Measurements from ENCODE around the gene ERV3-1.
"Not testable (repeated sequence)": the region's sequence is repeated elsewhere in the genome, so short reads cannot be mapped to it uniquely, and the experiment has no call there.

The ERV3-1 gene

DNA sequence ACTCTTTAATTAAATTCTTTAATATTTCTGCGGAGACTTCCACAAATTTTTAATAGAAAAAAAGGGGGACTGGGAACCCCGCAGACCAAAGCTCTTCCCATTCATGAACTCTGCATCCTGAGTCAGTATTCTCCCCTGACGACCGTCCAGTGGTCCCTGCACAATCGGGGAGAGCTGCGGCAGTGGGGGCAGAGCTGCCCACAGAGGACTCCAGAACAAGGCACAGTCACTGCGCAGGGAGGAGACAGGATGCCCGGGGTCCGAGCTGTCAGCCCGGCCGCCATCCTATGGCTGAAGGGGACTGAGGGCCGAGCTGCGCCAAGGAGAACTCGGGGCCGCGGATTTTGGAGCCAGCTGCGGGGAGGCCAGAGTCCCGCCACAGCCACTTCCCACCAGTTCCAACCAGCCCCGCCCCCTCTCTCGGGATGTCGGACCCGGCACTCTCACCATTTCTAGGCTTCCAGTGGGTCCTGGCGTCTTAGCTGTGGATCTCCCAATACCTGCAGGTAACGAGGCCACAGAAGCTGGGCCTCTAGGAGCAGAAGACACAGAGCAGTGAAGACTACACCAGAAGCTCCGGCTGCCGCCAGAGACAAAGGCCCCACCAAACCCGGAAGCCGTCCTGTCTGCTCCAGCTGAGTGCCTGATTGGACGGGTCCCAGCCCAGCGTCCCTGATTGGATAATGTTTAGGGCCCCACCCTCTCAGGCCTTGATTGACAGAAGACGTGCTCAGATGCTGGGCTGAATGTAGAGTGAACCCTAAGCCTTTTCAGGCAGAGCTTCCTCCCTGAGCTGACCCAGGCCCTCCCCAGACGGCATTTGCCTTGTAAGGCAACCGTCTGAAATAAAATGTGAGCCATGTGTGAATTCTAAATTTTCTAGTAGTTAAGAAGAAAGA is at the start of gene ERV3-1:
Gene ERV3-1 (minus strand): TSS at position 594 of the 899 bp plus-strand sequence. CDS start 13,661 bp downstream, outside the sequence.
- peak; percentile 96 for DNase-seq

- not testable (repeated sequence) for DNase-seq
These were observed 49.3 kb upstream of the ERV3-1 start for GRCh38 chr7:65055786-65056185.

GRCh38 chr7:65054466-65054994 is 48.0 kb upstream of the ERV3-1 start:
- not testable (repeated sequence) for DNase-seq

DNA sequence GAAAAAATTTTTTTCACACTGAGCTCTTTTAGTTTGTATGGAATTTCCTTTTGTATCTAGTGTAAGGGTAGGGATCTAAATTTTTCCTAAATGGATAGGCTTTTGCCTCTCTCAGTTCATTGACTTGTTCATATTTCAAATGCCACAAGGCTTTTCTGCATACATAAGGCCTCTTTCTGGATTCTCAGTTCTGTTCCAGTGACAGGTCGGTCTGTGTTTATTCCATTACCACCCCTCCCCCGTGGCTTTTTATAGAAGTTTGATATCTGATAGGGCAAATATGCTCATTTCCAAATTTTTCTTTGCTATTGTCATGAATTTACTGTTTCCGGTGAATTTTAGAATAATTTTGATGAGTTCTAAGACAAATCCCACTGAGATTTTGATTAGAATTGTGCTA is 45.2 kb upstream of the ERV3-1 start:
- not testable (repeated sequence) for DNase-seq

DNA sequence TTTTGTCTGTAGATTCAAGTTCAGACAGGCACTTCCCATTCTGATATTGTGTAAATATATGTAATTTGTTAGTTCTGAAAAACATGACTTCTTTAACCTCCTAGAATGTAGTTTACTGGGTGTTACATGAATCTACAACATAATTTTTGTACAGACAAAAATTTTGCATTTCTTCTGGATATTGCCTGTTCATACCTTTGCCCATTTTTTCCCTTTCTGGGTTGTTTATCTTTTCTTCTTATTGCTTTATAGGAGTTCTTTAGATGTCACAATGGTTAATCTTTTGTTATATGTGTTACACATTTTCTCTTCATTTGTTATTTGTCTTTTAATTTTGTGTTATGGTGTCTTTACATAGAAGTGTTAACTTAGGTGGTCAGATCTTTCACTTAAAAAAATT is 44.7 kb upstream of the ERV3-1 start:
- not testable (repeated sequence) for DNase-seq

DNA sequence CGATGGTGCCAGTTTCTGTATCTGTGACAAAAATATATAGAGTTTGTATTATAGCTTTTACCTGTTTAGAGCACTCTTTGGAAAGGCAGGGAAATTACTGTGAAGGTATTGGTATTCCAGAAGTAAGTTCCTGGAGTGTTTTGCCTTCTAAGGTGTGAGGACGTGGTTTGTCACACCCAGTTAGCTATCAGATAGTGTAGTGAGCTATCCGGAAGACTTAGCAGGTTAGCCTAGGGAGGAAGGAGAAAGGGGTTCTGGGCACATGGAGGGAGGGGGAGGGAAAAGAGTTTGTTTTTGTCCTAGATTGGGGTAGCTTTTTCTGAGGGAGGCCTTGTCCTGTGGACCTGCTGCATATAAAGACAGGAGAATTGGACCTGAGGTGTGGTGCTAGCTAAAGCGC is 39.8 kb upstream of the ERV3-1 start:
- not testable (repeated sequence) for DNase-seq

DNA sequence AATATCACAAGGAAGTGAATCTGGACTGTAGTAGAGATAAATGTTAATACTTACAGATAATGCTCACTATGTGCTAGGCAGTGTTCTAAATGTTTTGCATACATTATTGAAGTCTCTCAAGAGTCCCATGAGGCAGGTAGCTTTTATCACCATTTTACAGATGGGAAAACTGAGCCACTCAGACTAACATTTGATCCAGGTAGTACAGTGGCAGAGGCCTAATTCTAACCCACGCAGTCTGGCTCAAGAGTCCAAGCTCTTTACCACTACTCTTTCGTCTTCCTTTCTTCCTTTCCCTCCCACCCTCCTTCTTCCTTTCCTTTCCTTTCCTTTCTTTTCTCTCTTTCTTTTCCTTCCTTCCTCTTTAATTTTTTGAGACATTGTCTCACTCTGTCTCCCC is 39.1 kb upstream of the ERV3-1 start:
- DNase-seq, result not testable (repeated sequence)

DNA sequence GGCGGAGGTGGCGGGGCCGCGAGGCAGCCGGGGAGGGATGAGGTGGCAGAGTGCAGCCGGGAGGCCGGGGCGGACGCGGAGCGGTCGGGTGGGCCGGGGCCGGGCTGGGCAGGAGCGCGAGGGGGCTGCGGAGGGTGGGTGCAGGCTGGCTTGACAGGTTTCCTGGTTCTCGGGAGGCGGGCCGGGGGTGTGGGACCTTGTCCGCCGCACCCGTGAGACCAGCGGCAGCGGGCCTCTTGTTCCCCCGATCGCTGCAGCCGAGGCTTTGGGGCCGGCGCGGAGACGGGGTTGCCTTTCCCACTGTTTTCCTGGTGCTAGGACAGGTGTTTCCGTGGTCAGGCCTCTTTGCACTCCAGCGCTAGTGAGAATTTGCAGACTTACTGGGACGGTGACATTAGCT is 32.3 kb upstream of the ERV3-1 start:
- peak in 1 of 2 donors; percentile 24 for DNase-seq

GRCh38 chr7:65037740-65038688 is 31.5 kb upstream of the ERV3-1 start:
- peak; percentile 95 to 96 for DNase-seq

GRCh38 chr7:65036526-65036925 is 30.0 kb upstream of the ERV3-1 start:
- peak; percentile 9 to 52 for DNase-seq

GRCh38 chr7:65035469-65035868 is 29.0 kb upstream of the ERV3-1 start:
- DNase-seq, result not testable (repeated sequence)

DNA sequence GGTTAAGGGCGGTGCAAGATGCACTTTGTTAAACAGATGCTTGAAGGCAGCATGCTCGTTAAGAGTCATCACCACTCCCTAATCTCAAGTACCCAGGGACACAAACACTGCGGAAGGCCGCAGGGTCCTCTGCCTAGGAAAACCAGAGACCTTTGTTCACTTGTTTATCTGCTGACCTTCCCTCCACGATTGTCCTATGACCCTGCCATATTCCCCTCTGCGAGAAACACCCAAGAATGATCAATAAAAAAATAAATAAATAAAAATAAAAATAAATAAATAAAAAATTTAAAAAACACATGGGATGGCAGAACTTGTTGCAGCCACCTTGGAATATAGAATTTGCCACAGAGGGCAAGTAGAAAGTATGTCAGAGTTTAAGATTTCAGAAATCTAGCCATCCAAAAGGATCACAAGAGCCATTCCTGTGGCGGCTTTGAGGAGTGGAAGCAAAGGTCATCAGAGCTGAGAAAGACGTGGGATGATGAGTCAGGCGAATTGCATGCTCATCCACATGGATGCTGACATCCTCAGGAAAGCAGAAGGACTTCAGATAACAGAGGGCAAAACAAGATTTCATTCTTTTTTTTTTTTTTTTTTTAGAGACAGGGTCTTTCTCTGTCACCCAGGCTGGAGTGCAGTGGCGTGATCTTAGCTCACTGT is 27.8 kb upstream of the ERV3-1 start:
- DNase-seq, result not testable (repeated sequence)

DNA sequence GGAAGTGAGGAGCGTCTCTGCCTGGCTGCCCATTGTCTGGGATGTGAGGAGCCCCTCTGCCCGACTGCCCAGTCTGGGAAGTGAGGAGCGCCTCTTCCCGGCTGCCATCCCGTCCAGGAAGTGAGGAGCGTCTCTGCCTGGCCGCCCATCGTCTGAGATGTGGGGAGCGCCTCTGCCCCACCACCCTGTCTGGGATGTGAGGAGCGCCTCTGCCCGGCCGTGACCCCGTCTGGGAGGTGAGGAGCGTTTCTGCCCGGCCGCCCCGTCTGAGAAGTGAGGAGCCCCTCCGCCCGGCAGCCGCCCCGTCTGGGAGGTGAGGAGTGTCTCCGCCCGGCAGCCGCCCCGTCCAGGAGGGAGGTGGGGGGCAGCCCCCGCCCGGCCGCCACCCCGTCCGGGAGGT is 26.9 kb upstream of the ERV3-1 start:
- not testable (repeated sequence) for DNase-seq

- DNase-seq, result not testable (repeated sequence)
These were observed 18.5 kb upstream of the ERV3-1 start for GRCh38 chr7:65025023-65025422.

- DNase-seq, result not testable (repeated sequence)
These were observed 14.5 kb upstream of the ERV3-1 start for GRCh38 chr7:65020978-65021377.

DNA sequence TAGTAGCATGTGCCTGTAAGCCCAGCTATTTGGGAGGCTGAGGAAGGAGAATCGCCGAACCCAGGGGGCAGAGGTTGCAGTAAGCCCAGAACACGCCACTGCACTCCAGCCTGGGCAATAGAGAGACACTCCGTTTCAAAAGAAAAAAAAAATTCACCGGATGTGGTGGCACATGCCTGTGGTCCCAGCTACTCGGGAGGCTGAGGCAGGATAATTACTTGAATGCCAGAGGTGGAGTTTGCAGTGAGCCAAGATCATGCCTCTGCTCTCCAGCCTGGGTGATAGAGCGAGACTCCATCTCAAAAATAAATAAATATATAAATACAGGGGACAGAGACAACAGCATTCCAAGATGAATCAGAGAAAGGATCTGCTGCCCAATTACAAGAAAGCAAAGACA is 3.4 kb upstream of the ERV3-1 start:
- DNase-seq, result not testable (repeated sequence)

- not testable (repeated sequence) for DNase-seq
These were observed 2.9 kb upstream of the ERV3-1 start for GRCh38 chr7:65009394-65009793.

DNA sequence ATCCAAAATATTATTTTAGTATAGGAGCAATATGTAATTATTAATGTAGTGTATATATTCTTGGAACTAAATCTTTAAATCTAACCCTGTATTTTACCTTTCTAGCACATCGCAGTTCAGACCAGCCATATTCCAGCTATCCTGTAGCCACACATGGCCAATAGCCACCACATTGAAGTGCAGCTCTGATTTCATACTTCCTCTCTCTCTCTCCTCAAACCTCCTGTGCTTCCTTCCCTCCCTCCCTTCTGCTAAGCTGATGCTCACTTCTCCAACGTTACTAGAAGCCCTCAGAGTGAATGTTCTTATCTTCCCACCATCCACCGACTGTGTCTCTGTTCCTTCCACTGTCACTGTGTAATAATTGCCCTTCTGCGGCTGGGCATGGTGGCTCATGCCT is 549 bp upstream of the ERV3-1 start:
- DNase-seq, result not testable (repeated sequence)

- DNase-seq, result no peak
These were observed 1.9 kb downstream of the ERV3-1 start for GRCh38 chr7:65004575-65004974.

DNA sequence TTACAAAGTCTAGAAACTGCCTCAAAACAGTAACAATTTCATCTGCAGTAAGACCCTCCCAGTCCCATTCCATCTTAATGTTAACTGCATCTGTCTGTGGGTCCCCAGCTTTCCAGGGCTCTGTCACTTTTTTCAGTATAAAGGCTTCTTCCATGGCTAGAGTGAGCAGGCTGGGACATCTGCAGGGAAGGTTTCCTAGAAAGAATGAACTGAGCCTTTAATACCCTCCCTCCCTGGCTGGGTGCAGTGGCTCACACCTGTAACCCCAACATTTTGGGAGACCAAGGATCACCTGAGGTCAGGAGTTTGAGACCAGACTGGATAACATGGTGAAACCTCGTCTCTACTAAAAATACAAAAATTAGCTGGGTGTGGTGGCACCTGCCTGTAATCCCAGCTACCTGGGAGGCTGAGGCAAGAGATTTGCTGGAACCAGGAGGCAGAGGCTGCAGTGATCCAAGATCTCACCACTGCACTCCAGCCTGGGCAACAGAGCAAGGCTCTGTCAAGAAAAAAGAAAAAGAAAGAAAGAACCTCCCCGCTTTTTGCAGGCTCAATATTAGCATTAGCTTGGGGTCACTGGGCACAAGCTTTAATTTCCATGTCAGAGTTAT is 3.4 kb downstream of the ERV3-1 start:
- no peak for DNase-seq

GRCh38 chr7:65001291-65001814 is 5.1 kb downstream of the ERV3-1 start:
- DNase-seq, result no peak
